K562 (cell line): ENCODE measurements around the gene RACK1. TPM values are rescaled to one million over a fixed set of nuclear protein-coding genes. Genes with fewer than 3 reads are reported as not detected.

Experiments
- AFF4 ChIP-seq: sonication (generic); formaldehyde crosslinking; IDR thresholded peaks from 2 replicates; pipeline ENCODE4 v1.8.0; 2023; ENCODE audit warnings: mild to moderate bottlenecking, missing genetic modification reagents
- BCOR ChIP-seq: fragments of 450-650 bp; IDR thresholded peaks from 2 replicates; pipeline ENCODE4 v1.6.1; 2016
- DACH1 ChIP-seq: fragments of 450-650 bp; IDR thresholded peaks from 2 replicates; pipeline ENCODE4 v1.6.1; 2018; ENCODE audit not compliant: partially characterized antibody
- ELF4 ChIP-seq: fragments of 450-650 bp; formaldehyde crosslinking; IDR thresholded peaks from 2 replicates; pipeline ENCODE4 v1.4.0; 2022; ENCODE audit warnings: missing genetic modification characterization
- HMGXB4 ChIP-seq: sonication (generic); formaldehyde crosslinking; IDR thresholded peaks from 2 replicates; pipeline ENCODE4 v1.8.1; 2023; ENCODE audit warnings: mild to moderate bottlenecking, missing genetic modification reagents
- LCOR ChIP-seq: sonication (generic); formaldehyde crosslinking; IDR thresholded peaks from 2 replicates; pipeline ENCODE4 v1.8.0; 2022; ENCODE audit warnings: mild to moderate bottlenecking, missing genetic modification reagents
- POLR3G ChIP-seq: IDR thresholded peaks from 2 replicates; pipeline ENCODE4 v1.6.1; 2011; ENCODE audit not compliant: insufficient read length, insufficient replicate concordance; ENCODE audit errors: extremely low read depth
- RBM14 ChIP-seq: fragments of 200-400 bp; formaldehyde crosslinking; IDR thresholded peaks from 2 replicates; pipeline ENCODE4 v1.6.1; 2018; ENCODE audit warnings: low read depth, mild to moderate bottlenecking, low read length, moderate library complexity, borderline replicate concordance; ENCODE audit not compliant: insufficient read depth
- SAFB ChIP-seq: fragments of 200-400 bp; formaldehyde crosslinking; IDR thresholded peaks from 2 replicates; pipeline ENCODE4 v1.6.1; 2017; ENCODE audit warnings: low read depth, low read length, borderline replicate concordance
- SMAD3 ChIP-seq: fragments of 450-650 bp; formaldehyde crosslinking; conservative IDR thresholded peaks from 2 replicates; pipeline ENCODE4 v1.4.0; 2020; ENCODE audit warnings: mild to moderate bottlenecking
- SNAPC5 ChIP-seq: fragments of 250-450 bp; sonication (Bioruptor Pico); IDR thresholded peaks from 2 replicates; pipeline ENCODE4 v1.8.0; 2021; ENCODE audit warnings: moderate library complexity, mild to moderate bottlenecking, inconsistent platforms
- TOE1 ChIP-seq, 2 experiments: fragments of 450-650 bp in 1 of 2; sonication (generic) in 1 of 2; formaldehyde crosslinking in 1 of 2; IDR thresholded peaks; 2 replicates each; pipeline versions ENCODE4 v1.7.1 to v1.8.0; 2016 to 2022; ENCODE audit warnings: borderline replicate concordance in 2 of 2, mild to moderate bottlenecking in 2 of 2, antibody characterized with exemption in 1 of 2, inconsistent platforms in 1 of 2, low read depth in 1 of 2, missing genetic modification reagents in 1 of 2, moderate library complexity in 1 of 2
- ZBTB11 ChIP-seq, 3 experiments: fragments of 200-800 bp in 1 of 3; fragments of 250-450 bp in 1 of 3; fragments of 450-650 bp in 1 of 3; sonication (Bioruptor Pico) in 1 of 3; sonication (Bioruptor generic) in 1 of 3; formaldehyde crosslinking in 1 of 3; IDR thresholded peaks; 2 replicates each; pipeline versions ENCODE4 v1.6.1 to v1.8.0; 2016 to 2022; ENCODE audit warnings: mild to moderate bottlenecking in 2 of 3, missing genetic modification characterization in 2 of 3, missing compliant biosample characterization in 1 of 3, moderate library complexity in 1 of 3
- ZNF695 ChIP-seq: fragments of 450-650 bp; formaldehyde crosslinking; IDR thresholded peaks from 2 replicates; pipeline ENCODE4 v1.4.0; 2020; ENCODE audit warnings: mild to moderate bottlenecking, moderate library complexity
- polyA plus RNA-seq, 8 experiments: library from polyadenylated mRNA; depleted of rRNA in 4 of 8; stranded (reverse) in 5 of 8; unstranded in 3 of 8; fragments of >200 nt; fragmentation: Nextera tagmentation in 2 of 8; fragmentation: Illumina TruSeq in 1 of 8; extraction: Ambion mirVana in 2 of 8; extraction: Trizol in 1 of 8; gene quantifications; 2 replicates each; pipeline versions ENCODE4 v1.2.1 to v1.2.3, GENCODE V29; 2011 to 2014; ENCODE audit warnings: inconsistent platforms in 1 of 8, missing spikeins in 1 of 8
- total RNA-seq, 7 experiments: library from RNA; depleted of rRNA in 6 of 7; stranded (reverse); fragments of >200 nt in 6 of 7; fragmentation: Illumina TruSeq in 2 of 7; extraction: Trizol in 2 of 7; gene quantifications; 2 replicates each; pipeline versions ENCODE4 v1.2.1 to v1.2.3, GENCODE V29; 2011 to 2021; ENCODE audit warnings: low replicate concordance in 1 of 7

Gene RACK1
- total and polyA plus RNA-seq, 9 of the 15 experiments (the other 6 are each of a cell fraction or from before 2014, with no cell fraction given) = 2,303 to 5,311 (median 3,833) TPM

GRCh38 chr5:181221792-181222629 is 21.7 kb downstream of the RACK1 start (continued):
- peak; percentile 10 for TF ChIP-seq AFF4 (CRISPR knock-in tag)
- no peak for TF ChIP-seq ELF4 (CRISPR knock-in tag)
- TF ChIP-seq LCOR (CRISPR knock-in tag) = peak; percentile 63
- 0 out of 2 replicates have a peak, but pooled peaks have one; percentile 85 for TF ChIP-seq RBM14
- TF ChIP-seq SMAD3 (CRISPR knock-in tag) = no peak
- TF ChIP-seq POLR3G = peak; percentile 33
- peak; percentile 35; the same call in 1 of the 2 replicates for TF ChIP-seq SAFB
- no peak for TF ChIP-seq SNAPC5 (CRISPR knock-in tag)
- TF ChIP-seq ZNF695 = no peak
- no peak for TF ChIP-seq DACH1
- TF ChIP-seq HMGXB4 (CRISPR knock-in tag) = peak; percentile 99
- peak in 2 of 3 experiments; percentile 42 to 54; a peak in 2 of 6 replicates for TF ChIP-seq ZBTB11 (CRISPR knock-in tag; IDR thresholded peaks at IDR 0.05)
- TF ChIP-seq BCOR = peak; percentile 73
- no peak; the same call in none of the 2 replicates for TF ChIP-seq TOE1 (IDR thresholded peaks at IDR 0.05; ENCODE audit: borderline replicate concordance)
- 0 out of 2 replicates have a peak, but pooled peaks have one; percentile 5 for TF ChIP-seq TOE1 (CRISPR knock-in tag; IDR thresholded peaks at IDR 0.05; ENCODE audit: borderline replicate concordance, low read depth)
